ENCODE measurements around the gene RNU5D-1. TPM values are rescaled to one million over a fixed set of nuclear protein-coding genes. Genes with fewer than 3 reads are reported as not detected.

RNU5D-1 gene
- total RNA-seq, result not detected

DNA sequence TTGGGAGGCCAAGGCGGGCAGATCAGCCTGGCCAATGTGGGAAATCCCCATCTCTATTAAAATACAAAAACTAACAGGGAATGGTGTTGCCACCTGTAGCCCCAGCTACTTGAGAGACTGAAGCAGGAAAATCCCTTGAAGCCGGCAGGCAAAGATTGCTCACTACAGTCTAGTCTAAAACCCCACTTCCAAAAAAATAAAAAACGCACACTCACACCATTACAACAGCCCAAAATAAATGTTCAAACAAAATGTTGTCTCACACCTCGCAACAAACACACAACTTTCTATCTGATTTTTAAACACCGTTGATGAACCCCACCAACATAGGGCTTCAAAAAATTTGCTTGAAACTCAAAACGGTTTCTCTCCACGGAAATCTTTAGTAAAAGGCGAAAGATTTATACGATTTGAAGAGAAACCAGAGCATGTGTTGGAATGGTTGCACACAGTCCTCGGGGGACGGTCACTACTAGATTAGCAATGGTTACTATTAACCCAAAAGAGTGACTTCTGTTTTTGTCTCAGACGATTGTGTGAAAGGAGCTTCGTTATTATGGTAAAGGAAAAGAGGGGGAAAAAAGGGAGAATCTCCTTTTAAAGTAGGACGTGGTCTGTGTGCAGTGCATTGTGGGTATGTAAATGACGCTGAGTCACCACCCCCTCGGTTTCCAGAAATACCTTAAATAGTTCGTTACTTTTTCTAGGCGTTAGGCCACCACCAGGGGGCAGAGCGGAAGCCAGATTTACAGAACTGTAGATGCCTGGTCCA lies at the start of gene RNU5D-1:
RNU5D-1 (minus strand) TSS at position 430 of the 772 bp plus-strand sequence.

DNA sequence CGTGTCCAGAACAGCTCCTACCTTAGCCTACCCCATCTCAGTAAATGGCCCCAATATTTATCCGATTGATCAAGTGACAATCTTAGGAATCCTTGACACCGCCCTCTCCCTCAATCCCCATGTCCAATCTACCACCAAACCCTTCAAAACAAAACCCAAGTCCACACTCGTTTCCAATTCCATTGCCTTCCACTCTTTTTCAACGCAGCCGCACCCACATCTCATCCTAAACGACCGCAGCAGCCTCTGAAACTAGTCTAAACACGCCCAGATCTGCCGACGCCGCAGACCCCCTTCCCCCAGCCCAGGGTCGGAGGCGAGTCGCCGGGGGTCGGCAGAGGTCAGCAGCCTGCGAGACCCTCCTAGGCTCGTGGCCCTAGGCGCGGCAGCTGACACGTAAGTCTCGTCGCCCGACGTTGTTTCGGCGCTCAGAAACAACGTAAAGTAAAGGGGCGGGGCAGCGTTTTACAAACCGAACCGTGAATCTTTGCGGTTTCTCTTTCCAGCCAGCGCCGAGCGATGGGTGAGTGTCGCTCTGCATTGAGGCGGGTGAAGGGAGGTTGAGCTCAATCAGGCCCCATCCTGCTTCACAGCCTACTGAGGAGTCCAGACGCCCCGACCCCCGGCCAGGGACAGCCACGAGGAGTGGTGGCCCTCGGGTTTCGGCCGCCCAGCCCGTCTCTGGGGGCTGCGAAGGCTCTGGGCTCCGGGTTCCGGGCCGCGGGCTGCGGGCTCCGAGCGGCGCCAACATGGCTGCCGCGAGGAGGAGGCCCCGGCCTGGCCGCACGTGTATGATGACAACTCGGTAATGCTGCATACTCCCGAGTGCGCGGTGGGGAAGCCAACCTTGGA lies 44.3 kb upstream of the RNU5D-1 start, which contains the start of gene RPS8:
RPS8 (plus strand) TSS at position 463 of the 852 bp plus-strand sequence; CDS start at position 520, 57 bp downstream.

DNA sequence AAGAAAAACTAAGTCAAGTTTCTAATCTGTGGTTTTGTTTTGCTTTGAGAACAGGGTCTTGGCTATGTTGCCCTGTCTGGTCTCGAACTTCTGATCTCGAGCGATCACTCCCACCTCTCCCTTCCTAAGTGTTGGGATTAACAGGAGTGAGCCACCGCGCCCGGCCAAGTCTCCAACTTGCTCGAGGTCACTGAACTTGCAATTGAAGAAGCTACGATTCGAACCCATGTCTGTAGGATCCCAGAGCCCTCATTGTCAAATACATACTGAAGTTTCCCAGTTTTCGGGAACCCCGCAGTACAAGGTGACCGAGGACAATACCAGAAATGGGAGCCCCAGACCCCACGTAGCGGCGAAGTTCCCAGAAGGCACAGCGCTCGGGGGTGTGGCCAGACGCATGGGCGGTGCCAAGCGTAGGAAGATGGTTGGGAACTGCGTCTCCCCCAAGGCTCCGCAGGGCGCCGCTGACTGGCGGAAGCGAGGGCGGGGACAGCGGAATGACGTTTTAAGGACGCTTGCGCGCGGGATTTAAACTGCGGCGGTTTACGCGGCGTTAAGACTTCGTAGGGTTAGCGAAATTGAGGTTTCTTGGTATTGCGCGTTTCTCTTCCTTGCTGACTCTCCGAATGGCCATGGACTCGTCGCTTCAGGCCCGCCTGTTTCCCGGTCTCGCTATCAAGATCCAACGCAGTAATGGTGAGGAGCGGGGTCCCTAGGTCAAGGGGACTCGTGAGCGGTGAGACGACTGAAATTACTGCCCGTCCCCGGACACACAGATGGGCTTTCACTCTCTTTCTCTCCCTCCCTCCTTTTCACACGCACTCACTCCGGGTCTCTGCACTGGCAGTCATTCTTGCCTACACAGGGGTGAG lies 8.6 kb upstream of the RNU5D-1 start, which contains the start of gene KIF2C:
KIF2C (plus strand) TSS at position 531 of the 872 bp plus-strand sequence; CDS start at position 627, 96 bp downstream.

Small RNAs within 50 kb of the gene (small RNA-seq; reads per million reads assigned to genes)
- gene RNU5D-1 (344 to 647 reads per million in 2 donors), gene RNU5F-1 (41.9 to 308 reads per million in 2 donors), gene SNORD38A (801 to 993 reads per million in 2 donors), gene SNORD38B (0 reads per million in 2 donors), gene SNORD46 (39.2 to 46.8 reads per million in 2 donors), gene SNORD55 (0 reads per million in 2 donors)

Other genes with a start within 250 kb of the RNU5D-1 start
- 10 to 100 TPM; 12.7 to 15.8 TPM for gene TMEM53, start 56.7 kb downstream of the RNU5D-1 start, total RNA-seq
- 1 to 10 TPM in 1 of 2 donors, not detected in 1; 2.8 TPM for gene ARMH1, start 56.5 kb downstream of the RNU5D-1 start, total RNA-seq
- gene KIF2C, start 8.7 kb upstream of the RNU5D-1 start, total RNA-seq, result 10 to 100 TPM; 25.1 to 61.6 TPM
- 100 to 1,000 TPM; 546 to 709 TPM for gene RPS8, start 44.4 kb upstream of the RNU5D-1 start, total RNA-seq
- under 1 TPM in 1 of 2 donors, not detected in 1; under 0.01 TPM for gene BEST4, start 57.0 kb upstream of the RNU5D-1 start, total RNA-seq
- gene PLK3, start 69.2 kb upstream of the RNU5D-1 start, total RNA-seq, result 10 to 100 TPM in 1 of 2 donors, 1 to 10 TPM in 1; 7.2 to 23.0 TPM
- under 1 TPM in 1 of 2 donors, not detected in 1; 0.34 TPM for gene DYNLT4, start 76.2 kb upstream of the RNU5D-1 start, total RNA-seq
- 1 to 10 TPM; 3.8 to 10.0 TPM for gene BTBD19, start 77.4 kb upstream of the RNU5D-1 start, total RNA-seq
- under 1 TPM; under 0.01 to 0.33 TPM for gene PTCH2, start 112.1 kb upstream of the RNU5D-1 start, total RNA-seq

Data from melanocyte of skin (primary cell).